Measurements from ENCODE around the gene PGLYRP4. TPM values are rescaled to one million over a fixed set of nuclear protein-coding genes. Genes with fewer than 3 reads are reported as not detected.

The PGLYRP4 gene
- total RNA-seq, 2 donors from 2014 or later, result not detected

- peak; percentile 7 for DNase-seq
- Histone ChIP-seq H3K9me3 (ENCODE audit: control insufficient read depth, low read length) (no peaks in the 10 kb centered on the region), H3K36me3 (ENCODE audit: control insufficient read depth, insufficient read depth, low read length) (no peaks in the 10 kb centered on the region), H3K27me3 (ENCODE audit: control insufficient read depth, insufficient read depth, low read length, poor library complexity, severe bottlenecking) (no peaks in the 10 kb centered on the region), H3K4me1 (ENCODE audit: control insufficient read depth, insufficient read depth, low read length) (no peaks in the 10 kb centered on the region), H3K9ac (ENCODE audit: extremely low read depth, low read length, poor library complexity, severe bottlenecking) (no peak overlapping the region), H3K27ac (ENCODE audit: low read depth, low read length) (no peak overlapping the region), H3K4me3 (ENCODE audit: low read length) (no peak overlapping the region)
- no peak overlapping the region for H3K4me3 Mint-ChIP-seq
- no peaks in the 10 kb centered on the region for H3K36me3 Mint-ChIP-seq (ENCODE audit: low read depth)
- no peaks in the 10 kb centered on the region for H3K9me3 Mint-ChIP-seq
- WGBS, 2 experiments (ENCODE audit: insufficient coverage in 1 of 2, insufficient read length in 1 of 2), result 73 to 100% methylated on average over 1 to 3 of the region's 3 CpGs
- H3K27ac Mint-ChIP-seq, result no peak overlapping the region
- TF ChIP-seq, protein P1, sequence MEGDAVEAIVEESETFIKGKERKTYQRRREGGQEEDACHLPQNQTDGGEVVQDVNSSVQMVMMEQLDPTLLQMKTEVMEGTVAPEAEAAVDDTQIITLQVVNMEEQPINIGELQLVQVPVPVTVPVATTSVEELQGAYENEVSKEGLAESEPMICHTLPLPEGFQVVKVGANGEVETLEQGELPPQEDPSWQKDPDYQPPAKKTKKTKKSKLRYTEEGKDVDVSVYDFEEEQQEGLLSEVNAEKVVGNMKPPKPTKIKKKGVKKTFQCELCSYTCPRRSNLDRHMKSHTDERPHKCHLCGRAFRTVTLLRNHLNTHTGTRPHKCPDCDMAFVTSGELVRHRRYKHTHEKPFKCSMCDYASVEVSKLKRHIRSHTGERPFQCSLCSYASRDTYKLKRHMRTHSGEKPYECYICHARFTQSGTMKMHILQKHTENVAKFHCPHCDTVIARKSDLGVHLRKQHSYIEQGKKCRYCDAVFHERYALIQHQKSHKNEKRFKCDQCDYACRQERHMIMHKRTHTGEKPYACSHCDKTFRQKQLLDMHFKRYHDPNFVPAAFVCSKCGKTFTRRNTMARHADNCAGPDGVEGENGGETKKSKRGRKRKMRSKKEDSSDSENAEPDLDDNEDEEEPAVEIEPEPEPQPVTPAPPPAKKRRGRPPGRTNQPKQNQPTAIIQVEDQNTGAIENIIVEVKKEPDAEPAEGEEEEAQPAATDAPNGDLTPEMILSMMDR (conservative IDR thresholded peaks at IDR 0.05), result no peak
- H3K4me1 Mint-ChIP-seq, result no peaks in the 10 kb centered on the region
- H3K27me3 Mint-ChIP-seq (ENCODE audit: insufficient read depth), result peaks cover 7% of the 10 kb centered on the region
These were observed 15.0 kb upstream of the PGLYRP4 start for GRCh38 chr1:153363641-153364040.

DNA sequence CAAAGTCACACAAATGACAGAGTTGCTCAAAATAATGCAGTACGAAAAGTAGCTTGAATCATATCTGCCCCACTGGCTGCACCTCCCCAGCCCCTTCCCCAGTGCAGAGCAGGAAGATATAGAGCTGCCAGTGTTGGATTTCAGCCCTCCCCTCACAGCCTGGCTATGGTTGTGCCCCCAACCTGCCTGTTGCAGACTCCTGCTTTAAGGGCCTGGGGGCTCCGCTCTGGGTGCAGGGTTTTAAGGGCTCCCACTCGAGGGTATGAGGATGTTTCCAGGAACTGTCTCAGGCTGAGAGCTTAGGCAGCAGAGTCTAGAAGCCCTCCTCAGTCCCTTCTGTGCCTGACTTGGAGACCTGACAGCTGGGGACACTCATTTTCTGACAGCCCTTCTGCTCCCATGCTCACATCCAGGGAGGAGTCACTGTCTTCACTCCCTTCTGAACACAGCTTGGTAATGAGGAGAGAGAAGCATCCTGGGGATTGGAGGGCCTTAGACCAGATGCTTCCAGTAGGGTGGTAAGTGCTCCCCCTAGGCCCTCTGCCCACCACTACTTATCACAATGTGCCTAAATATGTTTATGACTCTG lies 13.6 kb upstream of the PGLYRP4 start:
- no peak overlapping the region for H3K4me3 ChIP-seq (ENCODE audit: low read length)
- WGBS, 2 experiments (ENCODE audit: insufficient coverage in 1 of 2, insufficient read length in 1 of 2), result 87% methylated on average over 2 to 3 of the region's 3 CpGs
- Mint-ChIP-seq H3K9me3 (no peaks in the 10 kb centered on the region), H3K27ac (no peak overlapping the region), H3K36me3 (ENCODE audit: low read depth) (no peaks in the 10 kb centered on the region), H3K4me3 (no peak overlapping the region), H3K27me3 (ENCODE audit: insufficient read depth) (peaks cover 7% of the 10 kb centered on the region), H3K4me1 (no peaks in the 10 kb centered on the region)
- H3K36me3 ChIP-seq (ENCODE audit: control insufficient read depth, insufficient read depth, low read length), result no peaks in the 10 kb centered on the region
- TF ChIP-seq, protein P1 (conservative IDR thresholded peaks at IDR 0.05), result no peak
- H3K27me3 ChIP-seq (ENCODE audit: control insufficient read depth, insufficient read depth, low read length, poor library complexity, severe bottlenecking), result no peaks in the 10 kb centered on the region
- H3K4me1 ChIP-seq (ENCODE audit: control insufficient read depth, insufficient read depth, low read length), result no peaks in the 10 kb centered on the region
- no peaks in the 10 kb centered on the region for H3K9me3 ChIP-seq (ENCODE audit: control insufficient read depth, low read length)
- H3K9ac ChIP-seq (ENCODE audit: extremely low read depth, low read length, poor library complexity, severe bottlenecking), result no peak overlapping the region
- H3K27ac ChIP-seq (ENCODE audit: low read depth, low read length), result no peak overlapping the region
- DNase-seq, result peak; percentile 20

DNA sequence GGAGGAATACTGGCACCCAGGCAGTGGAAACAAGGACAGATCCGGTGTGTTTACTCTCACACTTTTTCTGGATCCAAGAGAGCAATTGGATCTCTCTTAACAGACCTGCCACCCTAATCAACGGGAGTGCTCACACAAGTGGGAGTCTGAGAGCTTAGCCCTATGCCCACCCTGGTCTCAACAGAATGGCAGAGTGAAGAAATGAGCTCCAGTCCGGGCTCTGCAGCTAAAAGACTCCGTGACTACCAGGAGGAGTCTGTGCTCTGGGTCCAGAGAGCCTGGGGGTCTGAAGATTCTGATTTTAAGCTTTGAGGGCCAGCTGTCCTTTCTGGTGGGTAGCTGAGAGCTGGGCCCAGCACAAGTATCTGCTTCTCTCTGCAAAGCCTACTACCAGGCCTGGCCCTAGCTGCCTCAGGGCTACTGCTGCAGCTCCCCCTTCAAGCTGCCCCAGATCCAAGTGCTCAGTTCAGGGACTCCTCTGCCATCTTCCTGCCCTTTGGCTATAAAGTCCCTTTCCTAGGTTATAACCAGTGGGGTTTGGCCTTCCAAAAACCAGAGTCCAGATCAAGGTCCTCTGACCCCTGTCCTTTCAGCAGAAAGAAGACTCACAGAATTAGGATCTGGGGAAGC lies 13.0 kb upstream of the PGLYRP4 start:
- WGBS, 2 experiments (ENCODE audit: insufficient coverage in 1 of 2, insufficient read length in 1 of 2), result 89 to 90% methylated on average over 2 to 4 of the region's 4 CpGs
- TF ChIP-seq, protein P1 (conservative IDR thresholded peaks at IDR 0.05), result no peak
- Histone ChIP-seq H3K4me1 (ENCODE audit: control insufficient read depth, insufficient read depth, low read length) (no peaks in the 10 kb centered on the region), H3K36me3 (ENCODE audit: control insufficient read depth, insufficient read depth, low read length) (no peaks in the 10 kb centered on the region), H3K9ac (ENCODE audit: extremely low read depth, low read length, poor library complexity, severe bottlenecking) (no peak overlapping the region), H3K27ac (ENCODE audit: low read depth, low read length) (no peak overlapping the region), H3K4me3 (ENCODE audit: low read length) (no peak overlapping the region), H3K27me3 (ENCODE audit: control insufficient read depth, insufficient read depth, low read length, poor library complexity, severe bottlenecking) (no peaks in the 10 kb centered on the region), H3K9me3 (ENCODE audit: control insufficient read depth, low read length) (no peaks in the 10 kb centered on the region)
- Mint-ChIP-seq H3K27ac (no peak overlapping the region), H3K36me3 (ENCODE audit: low read depth) (no peaks in the 10 kb centered on the region), H3K9me3 (no peaks in the 10 kb centered on the region), H3K4me1 (no peaks in the 10 kb centered on the region), H3K4me3 (no peak overlapping the region), H3K27me3 (ENCODE audit: insufficient read depth) (peaks cover 7% of the 10 kb centered on the region)
- DNase-seq, result peak; percentile 13

Measured in endodermal cell (in vitro differentiated cells).